ENCODE data around the gene PPCDC.

Gene PPCDC

DNA sequence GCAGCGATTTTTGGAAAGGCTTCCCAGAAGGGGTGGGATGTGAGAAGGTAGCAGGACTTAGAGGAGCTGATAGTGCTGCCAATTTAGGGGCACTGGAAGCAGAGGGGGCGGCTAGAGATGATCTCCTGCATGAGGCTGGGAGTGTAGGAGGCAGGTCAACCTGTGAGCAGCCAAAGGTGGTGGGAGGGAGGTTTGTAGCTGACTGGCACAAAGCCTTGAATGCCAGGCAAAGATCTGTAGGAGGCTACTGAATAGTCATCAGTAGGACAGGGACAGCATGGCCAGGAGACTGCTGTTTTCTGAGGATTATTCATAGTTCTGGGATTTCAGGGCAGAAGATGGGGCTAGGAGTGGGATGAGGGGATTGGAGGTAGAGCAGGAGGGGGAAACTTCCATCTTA lies 25.8 kb upstream of the PPCDC start:
- Histone ChIP-seq H3K9me3 (ENCODE audit: insufficient read depth, low read depth, low read length) (no peaks in the 10 kb centered on the region), H3K36me3 (ENCODE audit: insufficient read depth, low read length) (no peaks in the 10 kb centered on the region), H3K9ac (ENCODE audit: low read depth, low read length, poor library complexity, severe bottlenecking) (no peak overlapping the region), H3K79me2 (ENCODE audit: insufficient read depth, low read length) (no peaks in the 10 kb centered on the region), H3K9me2 (replicated peaks; ENCODE audit: low read depth, low read length) (no peaks in the 10 kb centered on the region), H3K4me2 (ENCODE audit: low read depth, low read length, poor library complexity, severe bottlenecking) (no peak overlapping the region), H2AFZ (ENCODE audit: low read length) (no peak overlapping the region), H3F3A (ENCODE audit: low read depth) (no peaks in the 10 kb centered on the region), H3K27me3 (ENCODE audit: insufficient read depth, low read length, poor library complexity, severe bottlenecking) (no peaks in the 10 kb centered on the region), H3K4me1 (ENCODE audit: insufficient read depth, low read length, poor library complexity, severe bottlenecking) (no peaks in the 10 kb centered on the region), H3K4me3 (ENCODE audit: low read length, poor library complexity, severe bottlenecking) (no peak overlapping the region), H4K20me1 (ENCODE audit: insufficient read depth, low read length, poor library complexity, severe bottlenecking) (no peaks in the 10 kb centered on the region)
- no peak for TF ChIP-seq EZH2phosphoT487 (IDR thresholded peaks at IDR 0.05; ENCODE audit: borderline replicate concordance)

DNA sequence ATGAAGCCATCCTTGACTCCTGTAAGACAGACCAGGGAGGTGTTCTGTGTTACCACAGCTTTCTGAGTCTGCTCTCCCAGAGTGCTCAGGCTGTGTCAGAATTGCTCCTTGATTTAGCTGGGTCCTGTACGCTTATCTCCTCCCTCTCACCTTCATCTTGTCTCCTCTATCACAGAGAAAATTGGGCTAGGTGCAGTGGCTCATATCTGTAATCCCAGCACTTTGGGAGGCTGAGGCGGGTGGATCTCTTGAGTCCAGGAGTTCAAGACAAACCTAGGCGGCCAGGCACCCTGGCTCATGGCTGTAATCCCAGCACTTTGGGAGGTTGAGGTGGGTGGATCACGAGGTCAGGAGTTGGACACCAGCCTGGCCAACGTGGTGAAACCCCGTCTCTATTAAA lies 22.1 kb upstream of the PPCDC start:
- H3K27me3 ChIP-seq (ENCODE audit: insufficient read depth, low read length, poor library complexity, severe bottlenecking) = no peaks in the 10 kb centered on the region
- H3K79me2 ChIP-seq (ENCODE audit: insufficient read depth, low read length) = no peaks in the 10 kb centered on the region
- TF ChIP-seq EZH2phosphoT487 (IDR thresholded peaks at IDR 0.05; ENCODE audit: borderline replicate concordance) = no peak
- TF ChIP-seq, protein P1, sequence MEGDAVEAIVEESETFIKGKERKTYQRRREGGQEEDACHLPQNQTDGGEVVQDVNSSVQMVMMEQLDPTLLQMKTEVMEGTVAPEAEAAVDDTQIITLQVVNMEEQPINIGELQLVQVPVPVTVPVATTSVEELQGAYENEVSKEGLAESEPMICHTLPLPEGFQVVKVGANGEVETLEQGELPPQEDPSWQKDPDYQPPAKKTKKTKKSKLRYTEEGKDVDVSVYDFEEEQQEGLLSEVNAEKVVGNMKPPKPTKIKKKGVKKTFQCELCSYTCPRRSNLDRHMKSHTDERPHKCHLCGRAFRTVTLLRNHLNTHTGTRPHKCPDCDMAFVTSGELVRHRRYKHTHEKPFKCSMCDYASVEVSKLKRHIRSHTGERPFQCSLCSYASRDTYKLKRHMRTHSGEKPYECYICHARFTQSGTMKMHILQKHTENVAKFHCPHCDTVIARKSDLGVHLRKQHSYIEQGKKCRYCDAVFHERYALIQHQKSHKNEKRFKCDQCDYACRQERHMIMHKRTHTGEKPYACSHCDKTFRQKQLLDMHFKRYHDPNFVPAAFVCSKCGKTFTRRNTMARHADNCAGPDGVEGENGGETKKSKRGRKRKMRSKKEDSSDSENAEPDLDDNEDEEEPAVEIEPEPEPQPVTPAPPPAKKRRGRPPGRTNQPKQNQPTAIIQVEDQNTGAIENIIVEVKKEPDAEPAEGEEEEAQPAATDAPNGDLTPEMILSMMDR (conservative IDR thresholded peaks at IDR 0.05; ENCODE audit: low read length) = no peak
- H3K4me1 ChIP-seq (ENCODE audit: insufficient read depth, low read length, poor library complexity, severe bottlenecking) = no peaks in the 10 kb centered on the region
- no peaks in the 10 kb centered on the region for H3K36me3 ChIP-seq (ENCODE audit: insufficient read depth, low read length)
- H3K9me2 ChIP-seq (replicated peaks; ENCODE audit: low read depth, low read length) = no peaks in the 10 kb centered on the region
- H3K9ac ChIP-seq (ENCODE audit: low read depth, low read length, poor library complexity, severe bottlenecking) = no peak overlapping the region
- H4K20me1 ChIP-seq (ENCODE audit: insufficient read depth, low read length, poor library complexity, severe bottlenecking) = no peaks in the 10 kb centered on the region
- no peaks in the 10 kb centered on the region for H3F3A ChIP-seq (ENCODE audit: low read depth)
- no peak overlapping the region for H2AFZ ChIP-seq (ENCODE audit: low read length)
- H3K4me3 ChIP-seq (ENCODE audit: low read length, poor library complexity, severe bottlenecking) = no peak overlapping the region
- no peak overlapping the region for H3K4me2 ChIP-seq (ENCODE audit: low read depth, low read length, poor library complexity, severe bottlenecking)
- H3K9me3 ChIP-seq (ENCODE audit: insufficient read depth, low read depth, low read length) = no peaks in the 10 kb centered on the region

DNA sequence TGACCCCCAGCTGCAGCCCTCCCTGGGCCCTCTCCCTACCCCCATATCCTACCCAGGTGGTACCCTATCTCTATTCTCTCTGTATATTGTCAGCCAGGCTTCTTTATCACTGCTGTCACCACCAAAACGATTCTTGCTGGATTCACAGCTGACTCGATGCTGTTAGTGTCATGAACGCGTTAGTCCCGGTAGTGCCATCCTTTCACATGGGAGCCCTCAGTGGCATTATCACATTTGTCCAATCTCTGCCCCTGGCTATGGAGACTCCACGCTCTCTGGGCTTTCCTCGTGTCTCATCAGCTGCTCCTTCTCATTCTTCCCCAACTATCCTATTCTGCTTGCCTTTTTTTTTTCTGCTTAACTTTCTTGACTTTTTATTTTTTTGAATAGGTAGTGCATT lies 21.0 kb upstream of the PPCDC start:
- Histone ChIP-seq H4K20me1 (ENCODE audit: insufficient read depth, low read length, poor library complexity, severe bottlenecking) (no peaks in the 10 kb centered on the region), H3F3A (ENCODE audit: low read depth) (no peaks in the 10 kb centered on the region), H3K9me2 (replicated peaks; ENCODE audit: low read depth, low read length) (no peaks in the 10 kb centered on the region), H3K9me3 (ENCODE audit: insufficient read depth, low read depth, low read length) (no peaks in the 10 kb centered on the region), H3K4me1 (ENCODE audit: insufficient read depth, low read length, poor library complexity, severe bottlenecking) (no peaks in the 10 kb centered on the region), H3K27me3 (ENCODE audit: insufficient read depth, low read length, poor library complexity, severe bottlenecking) (no peaks in the 10 kb centered on the region), H3K36me3 (ENCODE audit: insufficient read depth, low read length) (no peaks in the 10 kb centered on the region), H2AFZ (ENCODE audit: low read length) (no peak overlapping the region), H3K4me2 (ENCODE audit: low read depth, low read length, poor library complexity, severe bottlenecking) (no peak overlapping the region), H3K4me3 (ENCODE audit: low read length, poor library complexity, severe bottlenecking) (no peak overlapping the region), H3K9ac (ENCODE audit: low read depth, low read length, poor library complexity, severe bottlenecking) (no peak overlapping the region), H3K79me2 (ENCODE audit: insufficient read depth, low read length) (no peaks in the 10 kb centered on the region)
- TF ChIP-seq, protein P1 (conservative IDR thresholded peaks at IDR 0.05; ENCODE audit: low read length) = no peak
- TF ChIP-seq EZH2phosphoT487 (IDR thresholded peaks at IDR 0.05; ENCODE audit: borderline replicate concordance) = no peak

DNA sequence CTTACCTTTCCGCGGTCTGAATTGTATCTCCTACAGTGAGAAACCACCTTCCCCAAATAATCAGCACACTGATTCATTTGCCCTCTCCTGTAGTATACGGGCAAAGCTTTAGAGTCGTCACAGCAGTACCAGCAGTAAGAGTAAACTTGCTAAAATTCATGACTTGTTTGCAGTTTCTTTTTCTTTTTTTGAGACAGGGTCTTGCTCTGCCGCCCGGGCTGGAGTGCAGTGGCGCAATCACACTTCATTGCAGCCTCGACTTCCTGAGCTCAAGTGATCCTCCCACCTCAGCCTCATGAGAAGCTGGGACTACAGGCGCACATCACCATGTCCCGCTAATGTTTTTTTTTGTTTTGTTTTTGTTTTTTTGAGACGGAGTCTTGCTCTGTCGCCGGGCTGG lies 16.2 kb upstream of the PPCDC start:
- Histone ChIP-seq H3K36me3 (ENCODE audit: insufficient read depth, low read length) (no peaks in the 10 kb centered on the region), H3K4me2 (ENCODE audit: low read depth, low read length, poor library complexity, severe bottlenecking) (no peak overlapping the region), H3K4me3 (ENCODE audit: low read length, poor library complexity, severe bottlenecking) (no peak overlapping the region), H3K9ac (ENCODE audit: low read depth, low read length, poor library complexity, severe bottlenecking) (no peak overlapping the region), H4K20me1 (ENCODE audit: insufficient read depth, low read length, poor library complexity, severe bottlenecking) (no peaks in the 10 kb centered on the region), H3F3A (ENCODE audit: low read depth) (no peaks in the 10 kb centered on the region), H3K9me3 (ENCODE audit: insufficient read depth, low read depth, low read length) (no peaks in the 10 kb centered on the region), H3K27me3 (ENCODE audit: insufficient read depth, low read length, poor library complexity, severe bottlenecking) (no peaks in the 10 kb centered on the region), H3K79me2 (ENCODE audit: insufficient read depth, low read length) (no peaks in the 10 kb centered on the region), H3K4me1 (ENCODE audit: insufficient read depth, low read length, poor library complexity, severe bottlenecking) (no peaks in the 10 kb centered on the region), H2AFZ (ENCODE audit: low read length) (no peak overlapping the region), H3K9me2 (replicated peaks; ENCODE audit: low read depth, low read length) (no peaks in the 10 kb centered on the region)
- TF ChIP-seq, protein P1 (conservative IDR thresholded peaks at IDR 0.05; ENCODE audit: low read length) = no peak
- no peak for TF ChIP-seq EZH2phosphoT487 (IDR thresholded peaks at IDR 0.05; ENCODE audit: borderline replicate concordance)
